H54 (cell line): Measurements from ENCODE around the gene VSIG8.

Experiments used
- DNase-seq: peaks from one replicate; pipeline ENCODE4 v3.0.0; 2011; ENCODE audit warnings: low spot score, mixed read lengths; ENCODE audit not compliant: insufficient read length
- FAIRE-seq: peaks from 3 replicates; lab custom pipeline; 2011; peaks lifted over from hg19 to GRCh38; lab: Jason Lieb, UNC
- POLR2A ChIP-seq: IDR thresholded peaks from 2 replicates; pipeline ENCODE4 v1.6.1; 2011; ENCODE audit warnings: low read depth, mild to moderate bottlenecking, low read length

Gene VSIG8

GRCh38 chr1:159839116-159839849, 23.2 kb downstream of the VSIG8 start:
- TF ChIP-seq POLR2A = no peak
- DNase-seq (no peak), FAIRE-seq (no peak)

- no peak for TF ChIP-seq POLR2A
- DNase-seq = no peak
- no peak for FAIRE-seq
These were observed 23.7 kb downstream of the VSIG8 start for GRCh38 chr1:159838715-159839114.

- FAIRE-seq (no peak), DNase-seq (no peak)
- no peak for TF ChIP-seq POLR2A
These were observed 26.5 kb downstream of the VSIG8 start for GRCh38 chr1:159835862-159836525.

- no peak for DNase-seq
- FAIRE-seq = no peak
These were observed 27.1 kb downstream of the VSIG8 start for GRCh38 chr1:159835356-159835755.

GRCh38 chr1:159832309-159832708, 30.1 kb downstream of the VSIG8 start:
- no peak for FAIRE-seq
- DNase-seq = no peak
- TF ChIP-seq POLR2A = no peak

More at GRCh38 chr1:159835356-159835755, 27.1 kb downstream of the VSIG8 start:
- TF ChIP-seq POLR2A = no peak

GRCh38 chr1:159831412-159832141, 30.9 kb downstream of the VSIG8 start:
- no peak for DNase-seq
- no peak for FAIRE-seq
- TF ChIP-seq POLR2A = no peak

- TF ChIP-seq POLR2A = no peak
- DNase-seq (no peak), FAIRE-seq (no peak)
These were observed 31.7 kb downstream of the VSIG8 start for GRCh38 chr1:159830722-159831121.

GRCh38 chr1:159829822-159830465, 32.5 kb downstream of the VSIG8 start:
- peak; percentile 46 for DNase-seq
- no peak for TF ChIP-seq POLR2A

GRCh38 chr1:159829273-159829634, 33.2 kb downstream of the VSIG8 start:
- no peak for DNase-seq
- FAIRE-seq = no peak

More at GRCh38 chr1:159829822-159830465, 32.5 kb downstream of the VSIG8 start:
- no peak for FAIRE-seq

GRCh38 chr1:159828581-159829272, 33.7 kb downstream of the VSIG8 start:
- TF ChIP-seq POLR2A = no peak
- DNase-seq (no peak), FAIRE-seq (no peak)

More at GRCh38 chr1:159829273-159829634, 33.2 kb downstream of the VSIG8 start:
- no peak for TF ChIP-seq POLR2A

GRCh38 chr1:159828176-159828575, 34.3 kb downstream of the VSIG8 start:
- no peak for TF ChIP-seq POLR2A
- FAIRE-seq = no peak
- no peak for DNase-seq

- DNase-seq (no peak), FAIRE-seq (no peak)
- TF ChIP-seq POLR2A = no peak
These were observed 34.9 kb downstream of the VSIG8 start for GRCh38 chr1:159827549-159827948.

- DNase-seq (no peak), FAIRE-seq (no peak)
- no peak for TF ChIP-seq POLR2A
These were observed 35.4 kb downstream of the VSIG8 start for GRCh38 chr1:159827102-159827490.
